ENCODE measurements around the gene TIAM1. TPM values are rescaled to one million over a fixed set of nuclear protein-coding genes. Genes with fewer than 3 reads are reported as not detected.

TIAM1 gene
- total RNA-seq, 1 donor: 16.3 TPM

- no peaks in the 10 kb centered on the region for H3K36me3 ChIP-seq (ENCODE audit: insufficient read depth, low read length)
- no peak overlapping the region for H3K4me2 ChIP-seq (ENCODE audit: insufficient read depth, low read length)
- DNase-seq (ENCODE audit: insufficient read length, low spot score, missing footprints): no peak
- no peaks in the 10 kb centered on the region for H3K9me3 ChIP-seq (ENCODE audit: low read depth, low read length)
- H4K20me1 ChIP-seq (ENCODE audit: insufficient read depth, low read length): no peaks in the 10 kb centered on the region
- H3K27ac ChIP-seq (ENCODE audit: low read depth, low read length): no peak overlapping the region
- H2AFZ ChIP-seq (ENCODE audit: low read length): no peak overlapping the region
- H3K4me3 ChIP-seq (ENCODE audit: insufficient read depth, low read length): no peak overlapping the region
- no peaks in the 10 kb centered on the region for H3K27me3 ChIP-seq (ENCODE audit: insufficient read depth, low read length)
- TF ChIP-seq, protein P1, sequence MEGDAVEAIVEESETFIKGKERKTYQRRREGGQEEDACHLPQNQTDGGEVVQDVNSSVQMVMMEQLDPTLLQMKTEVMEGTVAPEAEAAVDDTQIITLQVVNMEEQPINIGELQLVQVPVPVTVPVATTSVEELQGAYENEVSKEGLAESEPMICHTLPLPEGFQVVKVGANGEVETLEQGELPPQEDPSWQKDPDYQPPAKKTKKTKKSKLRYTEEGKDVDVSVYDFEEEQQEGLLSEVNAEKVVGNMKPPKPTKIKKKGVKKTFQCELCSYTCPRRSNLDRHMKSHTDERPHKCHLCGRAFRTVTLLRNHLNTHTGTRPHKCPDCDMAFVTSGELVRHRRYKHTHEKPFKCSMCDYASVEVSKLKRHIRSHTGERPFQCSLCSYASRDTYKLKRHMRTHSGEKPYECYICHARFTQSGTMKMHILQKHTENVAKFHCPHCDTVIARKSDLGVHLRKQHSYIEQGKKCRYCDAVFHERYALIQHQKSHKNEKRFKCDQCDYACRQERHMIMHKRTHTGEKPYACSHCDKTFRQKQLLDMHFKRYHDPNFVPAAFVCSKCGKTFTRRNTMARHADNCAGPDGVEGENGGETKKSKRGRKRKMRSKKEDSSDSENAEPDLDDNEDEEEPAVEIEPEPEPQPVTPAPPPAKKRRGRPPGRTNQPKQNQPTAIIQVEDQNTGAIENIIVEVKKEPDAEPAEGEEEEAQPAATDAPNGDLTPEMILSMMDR (IDR thresholded peaks at IDR 0.05; ENCODE audit: extremely low read depth, low read depth, low read length): no peak
- peaks cover 9% of the 10 kb centered on the region for H3K4me1 ChIP-seq (ENCODE audit: insufficient read depth, low read length)
- H3K79me2 ChIP-seq (ENCODE audit: insufficient read depth, low read length): no peaks in the 10 kb centered on the region
These were observed 187.4 kb downstream of the TIAM1 start for GRCh38 chr21:31156662-31157061.

- H3K36me3 ChIP-seq (ENCODE audit: insufficient read depth, low read length): no peaks in the 10 kb centered on the region
- H4K20me1 ChIP-seq (ENCODE audit: insufficient read depth, low read length): no peaks in the 10 kb centered on the region
- H3K79me2 ChIP-seq (ENCODE audit: insufficient read depth, low read length): no peaks in the 10 kb centered on the region
- H3K9me3 ChIP-seq (ENCODE audit: low read depth, low read length): no peaks in the 10 kb centered on the region
- H2AFZ ChIP-seq (ENCODE audit: low read length): no peak overlapping the region
- no peak for DNase-seq (ENCODE audit: insufficient read length, low spot score, missing footprints)
- H3K4me2 ChIP-seq (ENCODE audit: insufficient read depth, low read length): no peak overlapping the region
- no peak overlapping the region for H3K27ac ChIP-seq (ENCODE audit: low read depth, low read length)
- no peaks in the 10 kb centered on the region for H3K27me3 ChIP-seq (ENCODE audit: insufficient read depth, low read length)
- TF ChIP-seq, protein P1 (IDR thresholded peaks at IDR 0.05; ENCODE audit: extremely low read depth, low read depth, low read length): no peak
- peaks cover 6% of the 10 kb centered on the region for H3K4me1 ChIP-seq (ENCODE audit: insufficient read depth, low read length)
- no peak overlapping the region for H3K4me3 ChIP-seq (ENCODE audit: insufficient read depth, low read length)
These were observed 187.9 kb downstream of the TIAM1 start for GRCh38 chr21:31156169-31156568.

DNA sequence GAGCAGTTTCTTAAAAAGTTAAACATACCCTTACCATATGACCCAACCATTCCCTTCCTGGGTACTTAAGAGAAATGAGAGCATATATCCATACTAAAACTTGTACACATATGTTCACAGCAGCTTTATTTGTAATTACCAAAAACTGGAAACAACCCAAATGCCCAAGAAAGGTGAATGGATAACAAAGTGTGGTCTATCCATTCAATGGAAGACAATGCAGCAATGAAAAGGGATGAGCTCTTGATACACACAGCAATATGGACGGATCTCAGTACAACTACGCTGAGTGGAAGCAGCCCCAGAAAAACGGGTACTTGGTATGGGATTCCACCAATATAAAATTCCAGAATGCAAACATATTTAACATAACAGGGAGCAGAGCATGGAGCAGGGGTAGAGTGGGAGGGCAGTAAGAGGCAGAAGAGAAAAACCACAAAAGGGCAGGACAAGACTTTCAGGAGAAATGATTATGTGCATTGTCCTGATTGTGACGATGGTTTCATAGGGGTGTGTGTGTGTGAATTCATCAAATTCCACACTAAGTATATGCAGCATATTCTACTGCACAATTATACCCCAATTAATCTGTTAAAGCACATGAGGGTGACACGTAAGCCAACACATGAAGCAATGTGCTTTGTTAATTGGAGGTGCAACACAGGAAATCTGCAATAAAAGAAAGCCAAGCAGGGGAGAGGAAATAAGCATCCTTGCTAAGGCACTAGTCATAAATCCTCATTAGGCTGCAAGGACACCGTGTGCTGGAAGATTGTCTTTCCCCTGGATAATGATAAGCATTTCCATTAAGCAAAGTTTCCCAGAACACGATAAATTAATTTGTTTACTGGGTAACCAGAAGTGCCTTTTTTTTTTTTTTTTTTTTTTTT lies 192.7 kb downstream of the TIAM1 start:
- Histone ChIP-seq H3K27ac (ENCODE audit: low read depth, low read length) (no peak overlapping the region), H2AFZ (ENCODE audit: low read length) (no peak overlapping the region), H3K4me3 (ENCODE audit: insufficient read depth, low read length) (no peak overlapping the region), H4K20me1 (ENCODE audit: insufficient read depth, low read length) (no peaks in the 10 kb centered on the region), H3K4me2 (ENCODE audit: insufficient read depth, low read length) (no peak overlapping the region), H3K36me3 (ENCODE audit: insufficient read depth, low read length) (no peaks in the 10 kb centered on the region), H3K27me3 (ENCODE audit: insufficient read depth, low read length) (no peaks in the 10 kb centered on the region), H3K4me1 (ENCODE audit: insufficient read depth, low read length) (no peaks in the 10 kb centered on the region), H3K79me2 (ENCODE audit: insufficient read depth, low read length) (no peaks in the 10 kb centered on the region), H3K9me3 (ENCODE audit: low read depth, low read length) (no peaks in the 10 kb centered on the region)
- TF ChIP-seq, protein P1 (IDR thresholded peaks at IDR 0.05; ENCODE audit: extremely low read depth, low read depth, low read length): no peak
- no peak for DNase-seq (ENCODE audit: insufficient read length, low spot score, missing footprints)

GRCh38 chr21:31145274-31145673 lies 198.8 kb downstream of the TIAM1 start:
- H3K9me3 ChIP-seq (ENCODE audit: low read depth, low read length): no peaks in the 10 kb centered on the region
- H3K79me2 ChIP-seq (ENCODE audit: insufficient read depth, low read length): no peaks in the 10 kb centered on the region
- H3K27me3 ChIP-seq (ENCODE audit: insufficient read depth, low read length): no peaks in the 10 kb centered on the region
- TF ChIP-seq, protein P1 (IDR thresholded peaks at IDR 0.05; ENCODE audit: extremely low read depth, low read depth, low read length): no peak
- H4K20me1 ChIP-seq (ENCODE audit: insufficient read depth, low read length): no peaks in the 10 kb centered on the region
- no peak overlapping the region for H3K4me3 ChIP-seq (ENCODE audit: insufficient read depth, low read length)
- no peak overlapping the region for H2AFZ ChIP-seq (ENCODE audit: low read length)
- H3K36me3 ChIP-seq (ENCODE audit: insufficient read depth, low read length): no peaks in the 10 kb centered on the region
- no peak overlapping the region for H3K4me2 ChIP-seq (ENCODE audit: insufficient read depth, low read length)
- DNase-seq (ENCODE audit: insufficient read length, low spot score, missing footprints): no peak
- no peaks in the 10 kb centered on the region for H3K4me1 ChIP-seq (ENCODE audit: insufficient read depth, low read length)
- H3K27ac ChIP-seq (ENCODE audit: low read depth, low read length): no peak overlapping the region
